ENCODE results near the gene SLC35G6.

GRCh38 chr17:7442142-7442541 is 39.1 kb upstream of the SLC35G6 start:
- TF ChIP-seq, protein P1, sequence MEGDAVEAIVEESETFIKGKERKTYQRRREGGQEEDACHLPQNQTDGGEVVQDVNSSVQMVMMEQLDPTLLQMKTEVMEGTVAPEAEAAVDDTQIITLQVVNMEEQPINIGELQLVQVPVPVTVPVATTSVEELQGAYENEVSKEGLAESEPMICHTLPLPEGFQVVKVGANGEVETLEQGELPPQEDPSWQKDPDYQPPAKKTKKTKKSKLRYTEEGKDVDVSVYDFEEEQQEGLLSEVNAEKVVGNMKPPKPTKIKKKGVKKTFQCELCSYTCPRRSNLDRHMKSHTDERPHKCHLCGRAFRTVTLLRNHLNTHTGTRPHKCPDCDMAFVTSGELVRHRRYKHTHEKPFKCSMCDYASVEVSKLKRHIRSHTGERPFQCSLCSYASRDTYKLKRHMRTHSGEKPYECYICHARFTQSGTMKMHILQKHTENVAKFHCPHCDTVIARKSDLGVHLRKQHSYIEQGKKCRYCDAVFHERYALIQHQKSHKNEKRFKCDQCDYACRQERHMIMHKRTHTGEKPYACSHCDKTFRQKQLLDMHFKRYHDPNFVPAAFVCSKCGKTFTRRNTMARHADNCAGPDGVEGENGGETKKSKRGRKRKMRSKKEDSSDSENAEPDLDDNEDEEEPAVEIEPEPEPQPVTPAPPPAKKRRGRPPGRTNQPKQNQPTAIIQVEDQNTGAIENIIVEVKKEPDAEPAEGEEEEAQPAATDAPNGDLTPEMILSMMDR (IDR thresholded peaks at IDR 0.05), result no peak
- no peak for TF ChIP-seq POLR2A (IDR thresholded peaks at IDR 0.05)
